ENCODE results near the gene KIF1B.
"Not testable (repeated sequence)": the region's sequence is repeated elsewhere in the genome, so short reads cannot be mapped to it uniquely, and the experiment has no call there.

Gene KIF1B

GRCh38 chr1:10192263-10192662 lies 18.1 kb upstream of the KIF1B start:
- no peak for DNase-seq (ENCODE audit: low spot score)

- DNase-seq (ENCODE audit: low spot score): no peak
Observed at GRCh38 chr1:10193288-10193687, 17.1 kb upstream of the KIF1B start.

- no peak for DNase-seq (ENCODE audit: low spot score)
Observed at GRCh38 chr1:10195570-10195969, 14.8 kb upstream of the KIF1B start.

GRCh38 chr1:10196976-10197375 lies 13.4 kb upstream of the KIF1B start:
- DNase-seq (ENCODE audit: low spot score): no peak

- no peak for DNase-seq (ENCODE audit: low spot score)
Observed at GRCh38 chr1:10200620-10201019, 9.8 kb upstream of the KIF1B start.

GRCh38 chr1:10204003-10204642 lies 6.2 kb upstream of the KIF1B start:
- no peak for DNase-seq (ENCODE audit: low spot score)

GRCh38 chr1:10205206-10205605 lies 5.2 kb upstream of the KIF1B start:
- not testable (repeated sequence) for DNase-seq (ENCODE audit: low spot score)

- no peak for DNase-seq (ENCODE audit: low spot score)
Observed at GRCh38 chr1:10207810-10208209, 2.6 kb upstream of the KIF1B start.

- no peak for DNase-seq (ENCODE audit: low spot score)
Observed at GRCh38 chr1:10208537-10208936, 1.8 kb upstream of the KIF1B start.

- DNase-seq (ENCODE audit: low spot score): no peak
Observed at GRCh38 chr1:10209590-10209904, 823 bp upstream of the KIF1B start.

- DNase-seq (ENCODE audit: low spot score): no peak
Observed at GRCh38 chr1:10210841-10211804, 753 bp downstream of the KIF1B start.

GRCh38 chr1:10211805-10212410 lies 1.5 kb downstream of the KIF1B start:
- no peak for DNase-seq (ENCODE audit: low spot score)

GRCh38 chr1:10212476-10212875 lies 2.1 kb downstream of the KIF1B start:
- no peak for DNase-seq (ENCODE audit: low spot score)

- no peak for DNase-seq (ENCODE audit: low spot score)
Observed at GRCh38 chr1:10213186-10213705, 2.9 kb downstream of the KIF1B start.

GRCh38 chr1:10216090-10216749 lies 5.8 kb downstream of the KIF1B start:
- no peak for DNase-seq (ENCODE audit: low spot score)

- no peak for DNase-seq (ENCODE audit: low spot score)
Observed at GRCh38 chr1:10217748-10218441, 7.5 kb downstream of the KIF1B start.

- DNase-seq (ENCODE audit: low spot score): no peak
Observed at GRCh38 chr1:10220200-10220599, 9.8 kb downstream of the KIF1B start.

- DNase-seq (ENCODE audit: low spot score): not testable (repeated sequence)
Observed at GRCh38 chr1:10220657-10221056, 10.3 kb downstream of the KIF1B start.

GRCh38 chr1:10225573-10225972 lies 15.2 kb downstream of the KIF1B start:
- DNase-seq (ENCODE audit: low spot score): no peak

GRCh38 chr1:10228528-10228927 lies 18.2 kb downstream of the KIF1B start:
- DNase-seq (ENCODE audit: low spot score): no peak

GRCh38 chr1:10229903-10230302 lies 19.5 kb downstream of the KIF1B start:
- no peak for DNase-seq (ENCODE audit: low spot score)

- no peak for DNase-seq (ENCODE audit: low spot score)
Observed at GRCh38 chr1:10232163-10232562, 21.8 kb downstream of the KIF1B start.

Measured in COLO829 (cell line).